Amniotic stem cell (primary cell): Measurements from ENCODE around the gene KLF11.
"Not testable (repeated sequence)": the region's sequence is repeated elsewhere in the genome, so short reads cannot be mapped to it uniquely, and the experiment has no call there.

Experiments used
- DNase-seq: peaks from one replicate; lab custom pipeline; 2025; lab: John Stamatoyannopoulos, UW

Gene KLF11

DNA sequence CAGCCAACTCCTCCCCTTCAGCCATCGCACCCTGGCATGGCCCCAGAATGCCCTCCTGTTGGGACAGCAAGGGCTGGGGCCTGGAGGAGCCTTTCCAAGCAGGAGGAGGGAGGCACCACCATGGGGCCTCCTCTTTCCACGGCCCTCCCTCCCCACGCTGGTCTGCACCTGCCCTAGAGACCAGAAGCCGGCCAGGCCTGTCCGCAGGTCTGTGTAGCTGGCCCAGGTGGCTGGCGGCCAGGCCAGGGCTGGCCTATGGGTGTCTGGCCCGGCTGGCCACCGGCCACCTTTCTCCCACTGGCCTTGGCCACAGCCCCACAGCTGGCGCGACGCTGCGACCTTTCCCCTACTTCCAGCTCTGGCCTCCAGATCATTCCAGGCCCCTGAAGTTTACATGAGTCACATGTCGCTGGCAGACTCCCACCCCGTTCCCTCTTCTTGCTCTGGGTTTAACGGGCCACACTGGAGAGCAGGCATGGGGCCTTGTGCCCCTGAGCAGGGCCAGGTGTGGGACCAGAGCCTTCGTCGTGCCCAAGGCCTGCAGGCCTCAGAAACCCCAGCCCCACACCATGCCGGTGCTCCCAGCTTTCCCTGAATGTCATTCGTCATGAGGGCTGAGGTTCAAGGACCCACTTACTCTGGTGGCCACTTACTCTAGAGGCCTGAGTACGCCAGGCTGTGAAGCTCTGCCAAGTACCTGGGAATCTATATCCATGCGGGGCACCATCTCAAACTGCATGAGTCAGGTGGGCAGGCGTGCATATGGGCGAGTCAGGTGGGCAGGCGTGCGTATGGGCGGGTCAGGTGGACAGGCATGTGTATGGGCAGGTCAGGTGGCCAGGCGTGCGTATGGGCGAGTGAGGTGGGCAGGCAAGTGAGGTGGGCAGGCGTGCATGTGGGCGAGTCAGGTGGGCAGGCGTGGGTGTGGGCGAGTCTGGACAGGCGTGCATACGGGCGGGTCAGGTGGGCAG lies 33.3 kb upstream of the KLF11 start:
- DNase-seq: no peak

DNA sequence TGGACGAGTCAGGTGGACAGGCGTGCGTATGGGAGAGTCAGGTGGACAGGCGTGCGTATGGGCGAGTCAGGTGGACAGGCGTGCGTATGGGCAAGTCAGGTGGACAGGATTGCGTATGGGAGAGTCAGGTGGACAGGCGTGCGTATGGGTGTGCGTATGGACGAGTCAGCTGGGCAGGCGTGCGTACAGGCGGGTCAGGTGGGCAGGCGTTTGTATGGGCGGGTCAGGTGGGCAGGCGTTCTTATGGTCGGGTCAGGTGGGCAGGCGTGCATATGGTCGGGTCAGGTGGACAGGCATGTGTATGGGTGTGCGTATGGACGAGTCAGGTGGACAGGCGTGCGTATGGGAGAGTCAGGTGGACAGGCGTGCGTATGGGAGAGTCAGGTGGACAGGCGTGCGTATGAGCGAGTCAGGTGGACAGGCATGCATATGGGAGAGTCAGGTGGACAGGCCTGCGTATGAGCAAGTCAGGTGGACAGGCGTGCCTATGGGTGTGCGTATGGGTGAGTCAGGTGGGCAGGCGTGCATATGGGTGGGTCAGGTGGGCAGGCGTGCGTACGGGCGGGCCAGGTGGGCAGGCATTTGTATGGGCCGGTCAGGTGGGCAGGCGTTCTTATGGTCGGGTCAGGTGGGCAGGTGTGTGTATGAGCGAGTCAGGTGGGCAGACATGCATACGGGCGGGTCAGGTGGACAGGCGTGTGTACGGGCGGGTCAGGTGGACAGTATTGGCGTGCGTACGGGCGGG lies 32.3 kb upstream of the KLF11 start:
- not testable (repeated sequence) for DNase-seq

DNA sequence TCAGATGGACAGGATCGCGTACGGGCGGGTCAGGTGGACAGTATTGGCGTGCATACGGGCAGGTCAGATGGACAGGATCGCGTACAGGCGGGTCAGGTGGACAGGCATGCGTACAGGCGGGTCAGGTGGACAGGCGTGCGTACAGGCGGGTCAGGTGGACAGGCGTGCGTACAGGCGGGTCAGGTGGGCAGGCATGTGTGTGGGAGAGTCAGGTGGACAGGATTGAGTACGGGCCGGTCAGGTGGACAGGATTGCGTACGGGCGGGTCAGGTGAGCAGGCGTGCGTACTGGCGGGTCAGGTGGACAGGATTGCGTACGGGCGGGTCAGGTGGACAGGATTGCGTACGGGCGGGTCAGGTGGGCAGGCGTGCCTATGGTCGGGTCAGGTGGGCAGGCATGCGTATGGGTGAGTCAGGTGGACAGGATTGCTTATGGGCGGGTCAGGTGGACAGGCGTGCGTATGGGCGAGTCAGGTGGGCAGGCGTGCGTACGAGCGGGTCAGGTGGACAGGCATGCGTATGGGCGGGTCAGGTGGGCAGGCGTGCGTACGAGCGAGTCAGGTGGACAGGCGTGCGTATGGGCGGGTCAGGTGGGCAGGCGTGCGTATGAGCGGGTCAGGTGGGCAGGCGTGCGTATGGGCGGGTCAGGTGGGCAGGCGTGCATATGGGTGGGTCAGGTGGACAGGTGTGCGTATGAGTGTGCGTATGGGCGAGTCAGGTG lies 31.6 kb upstream of the KLF11 start:
- DNase-seq: not testable (repeated sequence)

DNA sequence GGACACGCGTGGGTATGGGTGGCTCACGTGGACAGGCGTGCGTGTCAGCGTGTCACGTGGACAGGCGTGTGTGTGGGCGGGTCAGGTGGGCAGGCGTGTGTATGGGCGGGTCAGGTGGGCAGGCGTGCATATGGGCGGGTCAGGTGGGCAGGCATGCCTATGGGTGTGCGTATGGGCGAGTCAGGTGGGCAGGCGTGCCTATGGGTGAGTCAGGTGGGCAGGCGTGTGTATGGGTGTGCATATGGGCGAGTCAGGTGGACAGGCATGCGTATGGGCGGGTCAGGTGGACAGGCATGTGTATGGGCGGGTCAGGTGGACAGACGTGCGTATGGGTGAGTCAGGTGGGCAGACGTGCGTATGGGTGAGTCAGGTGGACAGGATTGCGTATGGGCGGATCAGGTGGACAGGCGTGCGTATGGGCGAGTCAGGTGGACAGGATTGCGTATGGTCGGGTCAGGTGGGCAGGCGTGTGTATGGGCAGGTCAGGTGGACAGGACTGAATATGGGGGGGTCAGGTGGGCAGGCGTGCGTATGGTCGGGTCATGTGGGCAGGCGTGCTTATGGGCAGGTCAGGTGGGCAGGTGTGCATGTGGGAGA lies 30.9 kb upstream of the KLF11 start:
- not testable (repeated sequence) for DNase-seq

DNA sequence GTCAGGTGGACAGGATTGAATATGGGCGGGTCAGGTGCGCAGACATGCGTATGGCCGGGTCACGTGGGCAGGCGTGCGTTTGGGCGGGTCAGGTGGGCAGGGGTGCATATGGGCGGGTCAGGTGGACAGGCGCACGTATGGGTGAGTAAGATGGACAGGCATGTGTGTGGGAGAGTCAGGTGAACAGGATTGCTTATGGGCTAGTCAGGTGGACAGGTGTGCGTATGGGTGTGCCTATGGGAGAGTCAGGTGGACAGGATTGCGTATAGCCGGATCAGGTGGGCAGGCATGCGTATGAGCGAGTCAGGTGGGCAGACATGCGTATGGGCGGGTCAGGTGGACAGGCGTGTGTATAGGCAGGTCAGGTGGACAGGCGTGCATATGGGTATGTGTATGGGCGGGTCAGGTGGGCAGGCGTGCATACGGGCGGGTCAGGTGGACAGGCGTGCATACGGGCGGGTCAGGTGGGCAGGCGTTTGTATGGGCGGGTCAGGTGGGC lies 30.3 kb upstream of the KLF11 start:
- no peak for DNase-seq

DNA sequence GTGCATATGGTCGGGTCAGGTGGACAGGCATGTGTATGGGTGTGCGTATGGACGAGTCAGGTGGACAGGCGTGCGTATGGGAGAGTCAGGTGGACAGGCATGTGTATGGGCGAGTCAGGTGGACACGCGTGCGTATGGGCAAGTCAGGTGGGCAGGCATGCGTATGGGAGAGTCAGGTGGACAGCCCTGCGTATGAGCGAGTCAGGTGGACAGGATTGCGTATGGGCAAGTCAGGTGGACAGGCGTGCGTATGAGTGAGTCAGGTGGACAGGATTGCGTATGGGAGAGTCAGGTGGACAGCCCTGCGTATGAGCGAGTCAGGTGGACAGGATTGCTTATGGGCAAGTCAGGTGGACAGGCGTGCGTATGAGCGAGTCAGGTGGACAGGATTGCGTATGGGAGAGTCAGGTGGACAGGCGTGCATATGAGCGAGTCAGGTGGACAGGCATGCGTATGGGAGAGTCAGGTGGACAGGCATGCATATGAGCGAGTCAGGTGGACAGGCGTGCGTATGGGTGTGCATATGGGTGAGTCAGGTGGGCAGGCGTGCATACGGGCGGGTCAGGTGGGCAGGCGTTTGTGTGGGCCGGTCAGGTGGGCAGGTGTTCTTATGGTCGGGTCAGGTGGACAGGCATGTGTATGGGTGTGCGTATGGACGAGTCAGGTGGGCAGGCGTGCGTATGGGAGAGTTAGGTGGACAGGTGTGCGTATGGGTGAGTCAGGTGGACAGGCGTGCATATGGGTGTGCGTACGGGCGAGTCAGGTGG lies 29.5 kb upstream of the KLF11 start:
- not testable (repeated sequence) for DNase-seq

DNA sequence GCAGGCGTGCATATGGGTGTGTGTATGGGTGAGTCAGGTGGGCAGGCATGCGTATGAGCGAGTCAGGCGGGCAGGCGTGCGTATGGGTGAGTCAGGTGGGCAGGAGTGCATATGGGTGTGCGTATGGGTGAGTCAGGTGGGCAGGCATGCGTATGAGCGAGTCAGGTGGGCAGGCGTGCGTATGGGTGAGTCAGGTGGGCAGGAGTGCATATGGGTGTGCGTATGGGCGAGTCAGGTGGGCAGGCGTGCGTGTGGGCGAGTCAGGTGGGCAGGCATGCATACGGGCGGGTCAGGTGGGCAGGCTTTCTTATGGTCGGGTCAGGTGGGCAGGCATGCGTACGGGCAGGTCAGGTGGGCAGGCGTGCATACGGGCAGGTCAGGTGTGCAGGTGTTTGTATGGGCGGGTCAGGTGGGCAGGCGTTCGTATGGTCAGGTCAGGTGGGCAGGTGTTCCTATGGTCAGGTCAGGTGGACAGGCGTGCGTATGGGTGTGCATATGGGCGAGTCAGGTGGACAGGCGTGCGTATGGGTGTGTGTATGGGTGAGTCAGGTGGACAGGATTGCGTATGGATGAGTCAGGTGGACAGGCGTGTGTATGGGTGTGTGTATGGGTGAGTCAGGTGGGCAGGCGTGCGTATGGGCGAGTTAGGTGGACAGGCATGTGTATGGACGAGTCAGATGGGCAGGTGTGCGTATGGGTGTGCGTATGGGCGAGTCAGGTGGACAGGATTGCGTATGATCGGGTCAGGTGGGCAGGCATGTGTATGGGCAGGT lies 28.7 kb upstream of the KLF11 start:
- DNase-seq: no peak

DNA sequence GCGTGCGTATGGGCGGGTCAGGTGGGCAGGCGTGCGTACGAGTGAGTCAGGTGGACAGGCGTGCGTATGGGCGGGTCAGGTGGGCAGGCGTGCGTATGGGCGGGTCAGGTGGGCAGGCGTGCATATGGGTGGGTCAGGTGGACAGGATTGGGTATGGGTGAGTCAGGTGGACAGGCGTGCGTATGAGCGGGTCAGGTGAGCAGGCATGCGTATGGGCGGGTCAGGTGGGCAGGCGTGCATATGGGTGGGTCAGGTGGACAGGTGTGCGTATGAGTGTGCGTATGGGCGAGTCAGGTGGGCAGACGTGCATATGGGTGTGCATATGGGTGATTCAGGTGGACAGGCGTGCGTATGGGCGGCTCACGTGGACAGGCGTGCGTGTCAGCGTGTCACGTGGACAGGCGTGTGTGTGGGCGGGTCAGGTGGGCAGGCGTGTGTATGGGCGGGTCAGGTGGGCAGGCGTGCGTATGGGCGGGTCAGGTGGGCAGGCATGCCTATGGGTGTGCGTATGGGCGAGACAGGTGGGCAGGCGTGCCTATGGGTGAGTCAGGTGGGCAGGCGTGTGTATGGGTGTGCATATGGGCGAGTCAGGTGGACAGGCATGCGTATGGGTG lies 27.9 kb upstream of the KLF11 start:
- DNase-seq: not testable (repeated sequence)

DNA sequence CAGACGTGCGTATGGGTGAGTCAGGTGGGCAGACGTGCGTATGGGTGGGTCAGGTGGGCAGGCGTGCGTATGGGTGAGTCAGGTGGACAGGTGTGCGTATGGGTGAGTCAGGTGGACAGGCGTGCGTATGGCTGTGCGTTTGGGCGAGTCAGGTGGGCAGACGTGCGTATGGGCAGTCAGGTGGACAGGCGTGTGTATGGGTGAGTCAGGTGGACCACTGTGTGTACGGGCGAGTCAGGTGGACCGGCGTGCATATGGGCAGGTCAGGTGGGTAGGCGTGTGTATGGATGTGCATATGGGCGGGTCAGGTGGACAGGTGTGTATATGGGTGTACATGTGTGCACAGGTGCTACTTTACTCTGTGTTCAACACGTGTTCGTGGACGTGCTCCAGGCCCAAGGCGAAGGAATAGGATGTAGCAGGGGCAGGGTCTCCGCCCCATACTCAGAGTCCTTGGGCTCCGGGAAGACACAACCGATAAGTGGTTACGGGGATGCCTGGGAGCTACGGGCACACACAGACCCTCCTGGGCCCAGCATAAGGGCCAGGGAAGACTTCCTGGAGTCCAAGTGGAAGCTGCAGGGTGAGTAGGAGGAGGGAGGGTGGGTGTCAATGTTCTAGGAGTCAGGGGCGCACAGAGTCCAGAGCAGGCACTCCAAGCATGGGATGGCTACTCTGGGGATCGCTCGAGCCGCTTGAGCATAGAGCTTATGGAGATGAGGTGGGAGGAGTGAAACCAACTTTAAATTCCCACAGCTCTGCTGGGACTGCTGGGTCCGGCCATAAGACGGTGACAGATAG lies 27.1 kb upstream of the KLF11 start:
- DNase-seq: no peak

DNA sequence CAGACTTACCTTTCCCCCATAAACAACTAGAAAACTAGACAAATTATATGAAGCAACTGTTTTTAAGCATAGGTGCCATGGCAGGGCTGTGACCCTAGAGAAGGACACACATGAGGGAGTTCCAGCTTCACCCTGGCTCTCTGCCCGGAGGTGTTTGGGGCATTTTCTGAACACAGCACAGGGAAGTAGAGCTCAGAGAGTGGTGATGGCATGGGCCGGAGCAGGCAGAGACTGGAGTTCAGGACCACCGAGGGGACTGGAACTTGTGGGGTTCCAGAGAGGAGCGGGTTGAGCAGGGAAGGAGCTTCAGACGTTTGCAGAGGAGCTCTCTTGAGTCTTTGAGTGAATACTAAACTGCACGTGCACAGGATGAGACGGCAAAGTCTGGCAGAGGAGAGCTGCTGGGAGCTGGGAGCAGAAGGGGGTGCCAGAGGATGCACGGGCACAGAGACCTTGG lies 26.5 kb upstream of the KLF11 start:
- no peak for DNase-seq

DNA sequence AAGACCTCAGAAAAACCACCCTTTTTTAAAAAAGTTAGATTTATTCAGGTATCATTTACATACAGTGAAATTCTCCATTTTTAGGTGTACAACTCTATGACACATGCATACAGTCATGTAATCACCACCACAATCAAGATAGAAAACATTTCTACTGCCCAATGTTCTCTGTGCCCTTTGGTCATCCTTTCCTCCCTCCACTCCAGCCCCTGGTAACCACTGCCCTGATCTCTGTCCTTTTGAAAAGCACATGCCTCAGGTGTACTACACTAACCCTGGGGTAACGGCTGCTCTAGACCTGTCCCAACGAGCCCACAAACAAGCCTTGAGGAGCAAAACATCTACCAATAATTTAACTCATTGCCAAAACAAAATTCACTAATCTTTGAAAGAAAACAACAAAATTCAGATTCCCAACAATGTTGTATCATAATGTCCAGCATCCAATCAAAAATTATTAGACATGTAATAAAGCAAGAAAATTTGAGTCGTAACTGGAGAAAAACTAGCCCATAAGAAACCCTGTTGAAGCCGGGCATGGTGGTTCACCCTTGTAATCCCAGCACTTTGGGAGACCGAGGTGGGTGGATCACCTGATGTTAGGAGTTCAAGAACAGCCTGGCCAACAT lies 25.9 kb upstream of the KLF11 start:
- DNase-seq: no peak

DNA sequence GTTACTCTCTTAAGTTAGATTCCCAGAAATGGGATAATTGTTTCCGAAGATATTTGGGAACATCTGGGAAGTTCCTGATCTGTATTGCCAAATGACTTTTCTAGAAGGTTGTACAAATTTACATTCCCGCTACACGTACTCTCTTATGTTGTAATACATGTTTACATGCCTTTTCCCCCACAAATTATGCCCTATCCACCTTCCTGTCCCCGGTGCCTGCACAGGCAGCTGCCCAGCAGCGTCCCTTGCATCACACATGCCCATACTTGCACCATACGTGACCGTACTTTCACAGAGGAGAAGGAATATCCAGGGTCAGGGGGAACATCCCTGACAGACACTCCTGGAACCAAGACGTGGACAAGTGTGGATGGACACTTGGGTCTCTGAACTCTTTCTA lies 24.2 kb upstream of the KLF11 start:
- DNase-seq: no peak

DNA sequence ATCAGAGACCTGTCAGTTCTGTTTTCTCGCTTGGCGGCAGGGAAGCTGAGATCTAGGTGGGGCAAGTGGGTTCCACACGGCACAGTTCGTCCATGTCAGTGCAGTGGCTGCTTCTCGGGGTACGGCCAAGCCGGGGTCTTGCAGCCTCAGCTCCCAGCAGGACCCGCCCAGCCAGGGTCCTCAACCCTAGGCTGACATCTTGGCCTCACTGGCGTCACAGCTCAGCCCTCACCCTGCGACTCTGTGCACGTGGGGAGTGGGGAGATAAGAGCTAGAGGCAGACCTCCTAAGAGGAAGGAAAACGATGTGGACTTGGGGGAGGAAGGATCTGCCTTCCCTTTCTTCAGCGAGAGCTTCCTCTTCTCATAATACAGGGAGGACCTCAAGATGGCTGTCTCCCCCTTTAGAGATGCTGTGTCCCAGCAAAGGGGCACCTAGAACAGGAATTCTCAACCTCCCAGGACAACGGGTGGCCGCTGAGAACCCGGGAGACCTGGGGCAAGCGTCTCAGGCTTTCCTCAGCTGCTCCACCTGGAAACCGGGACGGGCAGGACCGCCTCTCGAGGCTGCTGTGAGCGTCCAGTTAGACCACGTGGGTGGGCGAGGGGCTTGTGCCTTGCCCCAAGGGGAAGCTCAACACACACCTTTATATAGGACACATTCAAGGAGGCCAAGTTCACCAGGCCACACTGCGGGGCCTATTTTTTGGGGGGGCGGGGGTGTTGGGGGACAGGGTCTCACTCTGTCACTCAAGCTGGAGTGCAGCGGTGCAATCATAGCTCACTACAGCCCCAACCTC lies 23.5 kb upstream of the KLF11 start:
- no peak for DNase-seq

DNA sequence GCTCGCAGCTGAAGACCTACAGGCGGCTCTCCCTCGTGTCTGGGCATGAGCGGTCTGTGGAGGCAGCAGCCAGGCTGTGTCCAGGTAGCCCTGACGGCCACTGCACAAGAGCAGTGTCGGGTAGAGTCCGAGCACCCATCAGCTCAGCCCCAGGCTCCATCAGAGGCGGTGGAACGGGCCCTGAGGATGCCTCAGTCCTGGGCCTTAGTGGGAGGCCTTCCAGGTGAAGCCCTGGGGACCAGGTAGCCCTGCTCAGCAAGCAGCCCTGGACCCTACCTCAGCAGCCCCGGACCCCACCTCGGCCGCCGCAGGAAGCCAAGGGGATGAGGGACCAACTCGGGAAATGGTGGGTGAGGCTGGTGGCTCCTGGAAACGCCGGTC lies 21.3 kb upstream of the KLF11 start:
- DNase-seq: no peak

DNA sequence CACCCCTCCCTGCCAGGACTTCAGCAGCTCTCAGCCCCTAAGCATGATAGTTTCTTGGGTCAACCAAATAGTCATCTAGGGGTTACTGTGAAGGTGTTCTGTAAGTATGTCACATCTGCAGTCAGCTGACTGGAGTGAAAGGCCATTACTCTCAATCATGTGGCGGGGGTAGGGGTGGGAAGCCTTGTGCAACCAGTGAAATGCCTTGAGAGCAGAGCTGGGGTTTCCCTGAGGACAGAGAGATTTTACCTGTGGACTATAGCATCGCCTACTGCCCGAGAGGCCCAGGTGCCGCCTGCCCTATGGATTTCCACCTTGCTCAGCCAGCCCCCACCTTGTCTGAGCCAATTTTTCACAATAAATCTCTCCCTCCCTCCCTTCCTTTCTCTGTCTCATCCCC lies 20.9 kb upstream of the KLF11 start:
- DNase-seq: no peak

DNA sequence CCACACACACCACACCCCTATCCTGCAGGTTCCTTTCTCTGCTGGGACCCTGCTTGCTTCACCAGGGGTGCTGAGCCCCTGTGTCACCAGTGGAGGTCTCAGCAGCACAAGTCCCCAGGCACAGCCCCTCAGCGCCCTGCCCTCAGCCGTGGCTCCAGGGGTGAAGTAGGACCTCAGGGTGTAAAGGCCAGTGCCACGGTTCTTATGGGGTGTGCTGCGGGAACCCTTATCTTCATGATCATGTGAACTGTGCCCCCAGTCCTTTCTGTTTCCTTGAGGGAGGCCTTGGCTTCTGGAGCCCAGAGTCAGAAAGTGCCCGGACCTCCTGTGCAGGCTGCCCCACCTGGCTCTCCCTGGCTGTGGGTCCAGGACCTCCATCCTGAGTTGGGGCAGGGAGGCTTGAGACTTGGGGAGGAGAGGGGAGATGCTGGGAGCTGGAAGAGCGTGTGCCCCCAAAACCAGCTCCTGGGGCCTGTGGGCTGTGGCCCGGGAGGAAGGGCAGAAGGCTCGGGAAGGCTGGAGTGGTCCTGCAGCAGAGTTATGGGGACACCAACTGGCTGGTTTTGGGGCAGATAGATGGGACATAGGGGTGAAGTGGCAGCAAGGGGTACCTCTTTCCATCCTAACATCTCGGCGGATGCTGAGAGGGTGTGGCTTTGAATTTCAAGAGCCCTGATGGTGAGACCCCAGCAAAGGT lies 20.2 kb upstream of the KLF11 start:
- no peak for DNase-seq

DNA sequence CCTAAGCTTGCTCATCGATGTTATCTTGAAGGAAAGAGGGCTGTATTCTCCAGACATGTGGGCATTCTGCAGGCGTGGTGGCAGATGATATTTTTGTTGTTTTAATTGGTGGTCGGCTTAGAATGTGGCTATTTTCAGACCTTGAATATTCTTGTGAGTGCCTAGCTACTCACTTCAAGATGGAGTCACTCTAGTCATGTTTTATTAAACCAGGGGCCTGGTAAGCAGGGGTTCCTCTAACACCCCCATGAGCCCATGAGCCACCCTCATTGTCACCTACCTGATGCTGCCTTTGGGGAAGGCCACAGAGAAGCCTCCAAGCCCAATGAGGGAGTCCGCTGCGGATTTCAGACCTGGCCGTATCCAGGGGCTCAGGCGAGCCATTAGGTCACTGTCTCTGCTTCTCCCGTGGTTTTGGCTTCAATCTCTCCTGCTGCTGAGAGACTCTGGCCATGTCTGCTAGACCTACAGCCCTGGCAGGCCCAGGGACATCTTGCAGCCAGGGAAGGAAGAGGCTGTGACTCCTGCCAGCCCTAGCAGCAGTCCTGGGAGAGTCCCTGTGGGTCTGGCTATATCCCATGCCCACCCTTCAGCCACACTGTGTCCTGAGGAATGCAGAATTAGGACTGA lies 16.3 kb upstream of the KLF11 start:
- no peak for DNase-seq
